ENCODE measurements around the gene AK8.

DNA sequence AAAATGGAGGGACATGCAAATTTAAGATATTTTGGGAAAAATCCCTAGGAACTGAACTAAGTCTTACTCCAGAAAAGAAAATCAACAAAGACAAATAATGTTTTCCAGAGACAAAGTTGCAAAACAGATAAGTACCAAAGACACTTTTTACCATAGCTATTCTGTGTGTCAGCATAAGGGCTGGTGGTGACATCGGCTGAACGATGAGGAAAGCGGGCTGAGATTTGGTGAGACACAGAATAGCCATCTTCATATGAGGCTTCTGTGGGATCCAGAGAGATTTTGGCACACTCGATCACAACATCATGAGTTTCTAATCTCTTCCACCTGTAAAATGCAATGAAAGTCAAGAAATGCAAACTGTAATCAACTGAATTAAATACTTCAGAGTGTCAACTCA, 34.0 kb upstream of the AK8 start:
- TF ChIP-seq, protein P1, sequence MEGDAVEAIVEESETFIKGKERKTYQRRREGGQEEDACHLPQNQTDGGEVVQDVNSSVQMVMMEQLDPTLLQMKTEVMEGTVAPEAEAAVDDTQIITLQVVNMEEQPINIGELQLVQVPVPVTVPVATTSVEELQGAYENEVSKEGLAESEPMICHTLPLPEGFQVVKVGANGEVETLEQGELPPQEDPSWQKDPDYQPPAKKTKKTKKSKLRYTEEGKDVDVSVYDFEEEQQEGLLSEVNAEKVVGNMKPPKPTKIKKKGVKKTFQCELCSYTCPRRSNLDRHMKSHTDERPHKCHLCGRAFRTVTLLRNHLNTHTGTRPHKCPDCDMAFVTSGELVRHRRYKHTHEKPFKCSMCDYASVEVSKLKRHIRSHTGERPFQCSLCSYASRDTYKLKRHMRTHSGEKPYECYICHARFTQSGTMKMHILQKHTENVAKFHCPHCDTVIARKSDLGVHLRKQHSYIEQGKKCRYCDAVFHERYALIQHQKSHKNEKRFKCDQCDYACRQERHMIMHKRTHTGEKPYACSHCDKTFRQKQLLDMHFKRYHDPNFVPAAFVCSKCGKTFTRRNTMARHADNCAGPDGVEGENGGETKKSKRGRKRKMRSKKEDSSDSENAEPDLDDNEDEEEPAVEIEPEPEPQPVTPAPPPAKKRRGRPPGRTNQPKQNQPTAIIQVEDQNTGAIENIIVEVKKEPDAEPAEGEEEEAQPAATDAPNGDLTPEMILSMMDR (IDR thresholded peaks at IDR 0.05), result no peak
- no peak for TF ChIP-seq POLR2A (IDR thresholded peaks at IDR 0.05)
